ENCODE results near the gene TNFRSF4. TPM values are rescaled to one million over a fixed set of nuclear protein-coding genes. Genes with fewer than 3 reads are reported as not detected.
A peak's percentile ranks its signal among the peaks of the same experiment; 100 is the strongest.

The TNFRSF4 gene
- total RNA-seq, 1 donor from 2014 or later, result 0.19 TPM

DNA sequence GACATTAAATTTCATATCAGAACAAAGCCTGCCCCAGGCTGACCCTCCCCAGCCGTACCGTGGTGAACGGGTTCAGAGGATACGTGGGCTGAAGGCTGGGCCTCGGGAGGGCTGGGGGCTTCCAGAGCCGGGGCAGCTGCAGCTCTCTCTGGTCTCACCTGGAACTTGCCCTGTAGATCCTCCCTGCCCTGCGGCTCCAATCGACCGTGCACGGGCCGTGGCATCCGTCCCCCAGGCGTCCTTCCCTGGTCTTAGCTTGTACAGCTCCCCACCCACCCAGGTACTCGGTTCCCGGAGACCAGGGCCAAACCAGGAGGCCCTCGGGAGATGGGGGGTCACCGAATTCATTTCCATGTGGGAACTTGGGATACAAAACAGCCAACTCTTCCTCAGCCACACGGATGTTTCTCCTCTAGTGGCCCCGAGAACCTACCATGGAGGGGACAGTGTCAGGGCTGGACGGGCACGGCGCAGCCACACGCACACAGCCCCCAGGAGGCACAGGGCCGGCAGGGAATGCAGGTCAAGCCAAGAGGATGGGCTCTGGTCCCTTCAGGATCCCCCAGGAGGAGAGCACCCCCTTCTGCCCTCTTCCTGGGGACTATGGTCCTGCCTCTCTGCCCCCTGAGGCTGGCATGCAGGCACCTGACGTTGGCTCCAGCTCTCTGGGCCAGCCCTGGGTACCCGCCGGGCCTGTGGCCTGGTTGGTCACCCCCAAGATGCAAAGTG lies 21.2 kb upstream of the TNFRSF4 start:
- H3K9me3 Mint-ChIP-seq (ENCODE audit: unreplicated experiment), result no peaks in the 10 kb centered on the region
- no peak overlapping the region for H3K4me3 Mint-ChIP-seq (ENCODE audit: unreplicated experiment)
- TF ChIP-seq, protein P1, sequence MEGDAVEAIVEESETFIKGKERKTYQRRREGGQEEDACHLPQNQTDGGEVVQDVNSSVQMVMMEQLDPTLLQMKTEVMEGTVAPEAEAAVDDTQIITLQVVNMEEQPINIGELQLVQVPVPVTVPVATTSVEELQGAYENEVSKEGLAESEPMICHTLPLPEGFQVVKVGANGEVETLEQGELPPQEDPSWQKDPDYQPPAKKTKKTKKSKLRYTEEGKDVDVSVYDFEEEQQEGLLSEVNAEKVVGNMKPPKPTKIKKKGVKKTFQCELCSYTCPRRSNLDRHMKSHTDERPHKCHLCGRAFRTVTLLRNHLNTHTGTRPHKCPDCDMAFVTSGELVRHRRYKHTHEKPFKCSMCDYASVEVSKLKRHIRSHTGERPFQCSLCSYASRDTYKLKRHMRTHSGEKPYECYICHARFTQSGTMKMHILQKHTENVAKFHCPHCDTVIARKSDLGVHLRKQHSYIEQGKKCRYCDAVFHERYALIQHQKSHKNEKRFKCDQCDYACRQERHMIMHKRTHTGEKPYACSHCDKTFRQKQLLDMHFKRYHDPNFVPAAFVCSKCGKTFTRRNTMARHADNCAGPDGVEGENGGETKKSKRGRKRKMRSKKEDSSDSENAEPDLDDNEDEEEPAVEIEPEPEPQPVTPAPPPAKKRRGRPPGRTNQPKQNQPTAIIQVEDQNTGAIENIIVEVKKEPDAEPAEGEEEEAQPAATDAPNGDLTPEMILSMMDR (IDR thresholded peaks at IDR 0.05), result no peak
- no peaks in the 10 kb centered on the region for H3K27me3 Mint-ChIP-seq (ENCODE audit: unreplicated experiment)
- peaks cover 43% of the 10 kb centered on the region for H3K4me1 Mint-ChIP-seq (ENCODE audit: unreplicated experiment)
- DNase-seq (ENCODE audit: extremely low spot score, unreplicated experiment), result no peak
- peak overlapping the region; percentile 7 for H3K27ac Mint-ChIP-seq (ENCODE audit: unreplicated experiment)
- peaks cover 6% of the 10 kb centered on the region for H3K36me3 Mint-ChIP-seq (ENCODE audit: unreplicated experiment)

DNA sequence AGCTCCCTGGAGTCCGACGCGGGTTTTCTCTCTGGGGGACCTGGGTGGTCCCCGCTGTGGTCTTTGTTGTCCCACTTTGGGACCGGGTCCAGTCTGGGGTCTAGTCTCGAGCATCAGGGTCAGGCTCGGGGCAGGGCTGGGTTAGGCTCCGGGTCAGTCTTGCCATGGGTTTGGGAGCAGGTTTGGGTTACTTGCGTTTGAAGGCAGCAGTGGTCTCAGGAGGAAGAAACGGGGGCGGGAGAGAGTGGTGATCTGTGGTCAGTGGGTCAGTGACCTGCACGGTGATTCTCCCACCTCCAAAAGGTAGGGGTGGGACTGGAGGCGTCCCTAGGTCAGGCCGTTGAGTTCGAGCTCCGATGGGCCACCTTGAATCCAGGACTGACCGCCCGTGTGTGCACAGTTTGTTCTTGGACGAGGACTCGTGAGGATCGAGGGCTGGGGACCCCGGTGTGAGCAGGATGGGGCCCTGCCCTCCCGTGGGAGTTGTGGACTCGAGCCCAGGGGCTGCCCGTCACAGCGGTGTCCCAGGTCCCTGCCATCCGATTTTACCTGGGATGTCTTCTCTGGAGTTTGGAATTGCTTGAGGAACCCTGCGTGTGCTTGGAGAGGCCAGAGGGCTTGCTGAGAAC lies 20.3 kb upstream of the TNFRSF4 start:
- Mint-ChIP-seq H3K27ac (ENCODE audit: unreplicated experiment) (peak overlapping the region; percentile 42), H3K27me3 (ENCODE audit: unreplicated experiment) (no peaks in the 10 kb centered on the region), H3K4me3 (ENCODE audit: unreplicated experiment) (peak overlapping the region; percentile 69), H3K9me3 (ENCODE audit: unreplicated experiment) (no peaks in the 10 kb centered on the region), H3K4me1 (ENCODE audit: unreplicated experiment) (peaks cover 46% of the 10 kb centered on the region), H3K36me3 (ENCODE audit: unreplicated experiment) (peaks cover 8% of the 10 kb centered on the region)
- TF ChIP-seq, protein P1 (IDR thresholded peaks at IDR 0.05), result no peak
- DNase-seq (ENCODE audit: extremely low spot score, unreplicated experiment), result no peak

DNA sequence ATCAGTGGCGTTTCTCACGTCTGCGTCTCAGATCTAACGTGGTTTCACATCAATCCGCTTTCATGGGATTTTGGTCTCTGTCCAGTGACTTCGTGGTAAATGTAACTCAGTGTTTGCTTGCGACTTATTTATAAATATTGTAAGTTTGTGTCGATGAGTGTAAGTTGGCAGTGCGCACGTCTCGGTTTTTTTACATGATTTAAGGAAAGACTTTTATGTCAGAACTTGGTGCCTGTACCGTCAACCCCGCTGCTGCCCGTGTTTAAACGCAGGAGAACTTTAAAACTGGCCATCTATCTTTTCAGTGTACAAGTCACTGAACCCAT lies 19.6 kb upstream of the TNFRSF4 start:
- TF ChIP-seq, protein P1 (IDR thresholded peaks at IDR 0.05), result no peak
- peak overlapping the region; percentile 42 for H3K27ac Mint-ChIP-seq (ENCODE audit: unreplicated experiment)
- peaks cover 8% of the 10 kb centered on the region for H3K36me3 Mint-ChIP-seq (ENCODE audit: unreplicated experiment)
- H3K27me3 Mint-ChIP-seq (ENCODE audit: unreplicated experiment), result no peaks in the 10 kb centered on the region
- H3K4me1 Mint-ChIP-seq (ENCODE audit: unreplicated experiment), result peaks cover 42% of the 10 kb centered on the region
- H3K4me3 Mint-ChIP-seq (ENCODE audit: unreplicated experiment), result peak overlapping the region; percentile 69
- no peaks in the 10 kb centered on the region for H3K9me3 Mint-ChIP-seq (ENCODE audit: unreplicated experiment)
- no peak for DNase-seq (ENCODE audit: extremely low spot score, unreplicated experiment)

DNA sequence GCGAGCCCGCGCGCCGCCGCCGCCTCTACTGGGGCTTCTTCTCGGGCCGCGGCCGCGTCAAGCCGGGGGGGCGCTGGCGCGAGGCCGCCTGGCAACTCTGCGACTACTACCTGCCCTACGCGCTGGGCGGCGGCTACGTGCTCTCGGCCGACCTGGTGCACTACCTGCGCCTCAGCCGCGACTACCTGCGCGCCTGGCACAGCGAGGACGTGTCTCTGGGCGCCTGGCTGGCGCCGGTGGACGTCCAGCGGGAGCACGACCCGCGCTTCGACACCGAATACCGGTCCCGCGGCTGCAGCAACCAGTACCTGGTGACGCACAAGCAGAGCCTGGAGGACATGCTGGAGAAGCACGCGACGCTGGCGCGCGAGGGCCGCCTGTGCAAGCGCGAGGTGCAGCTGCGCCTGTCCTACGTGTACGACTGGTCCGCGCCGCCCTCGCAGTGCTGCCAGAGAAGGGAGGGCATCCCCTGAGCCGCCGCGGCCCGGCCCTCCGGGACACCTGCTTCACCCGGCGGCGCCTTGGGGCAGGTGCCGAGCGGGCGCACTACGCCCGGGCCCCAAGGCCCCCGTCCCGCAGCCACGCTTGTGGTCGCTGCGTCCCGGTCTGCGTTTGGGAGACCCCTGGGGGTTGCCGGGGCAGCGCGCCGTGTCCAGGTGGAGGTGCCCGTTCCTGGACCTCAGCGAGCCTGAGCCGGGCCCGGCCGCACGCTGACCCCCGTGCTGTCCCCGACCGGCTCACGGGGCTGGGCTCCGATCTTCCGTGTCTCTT lies 19.0 kb upstream of the TNFRSF4 start:
- Mint-ChIP-seq H3K27me3 (ENCODE audit: unreplicated experiment) (no peaks in the 10 kb centered on the region), H3K27ac (ENCODE audit: unreplicated experiment) (no peak overlapping the region), H3K9me3 (ENCODE audit: unreplicated experiment) (no peaks in the 10 kb centered on the region), H3K36me3 (ENCODE audit: unreplicated experiment) (peaks cover 8% of the 10 kb centered on the region), H3K4me1 (ENCODE audit: unreplicated experiment) (peaks cover 42% of the 10 kb centered on the region), H3K4me3 (ENCODE audit: unreplicated experiment) (peak overlapping the region; percentile 69)
- DNase-seq (ENCODE audit: extremely low spot score, unreplicated experiment), result no peak
- TF ChIP-seq, protein P1 (IDR thresholded peaks at IDR 0.05), result no peak

Data from osteocyte (in vitro differentiated cells).